Erythroblast (primary cell): ENCODE results near the gene NCLN.
A peak's percentile ranks its signal among the peaks of the same experiment; 100 is the strongest.

Experiments
- GATA1 ChIP-seq: IDR thresholded peaks from 2 replicates; pipeline ENCODE4 v1.6.1; 2011; ENCODE audit warnings: low read depth, mild to moderate bottlenecking, control low read depth, low read length, moderate library complexity
- POLR2A ChIP-seq: IDR thresholded peaks from 2 replicates; pipeline ENCODE4 v1.6.1; 2011; ENCODE audit warnings: mild to moderate bottlenecking, low read length

- TF ChIP-seq POLR2A (peak; percentile 55), GATA1 (no peak)
Observed at GRCh38 chr19:3176715-3177501, 8.8 kb upstream of the NCLN start.
